Common myeloid progenitor, CD34-positive (primary cell): ENCODE measurements around the gene SLC51B.

Experiments
- CTCF ChIA-PET: fragments of 350-600 bp; sonication (Branson Sonifier 250); formaldehyde crosslinking; loops from one replicate; lab custom pipeline; 2021; ENCODE audit warnings: antibody characterized with exemption; lab: Charles Lee
- POLR2A ChIA-PET: fragments of 350-600 bp; sonication (Branson Sonifier 250); formaldehyde crosslinking; loops from one replicate; lab custom pipeline; 2021; ENCODE audit warnings: antibody characterized with exemption; lab: Charles Lee
- DNase-seq, 3 donors: peaks; one replicate each; pipeline versions ENCODE4 v3.0.0 to v3.0.0-alpha.2; 2013
- H3K27ac ChIP-seq, 2 experiments: 1 replicate in 1 of 2; 2 replicates in 1 of 2; pipeline ENCODE4 v1.7.0; 2013; ENCODE audit warnings: inconsistent platforms in 2 of 2, low read length in 2 of 2, mild to moderate bottlenecking in 2 of 2, low read depth in 1 of 2, moderate library complexity in 1 of 2; ENCODE audit not compliant: severe bottlenecking in 2 of 2, insufficient read depth in 1 of 2, poor library complexity in 1 of 2
- H3K27me3 ChIP-seq, 5 experiments: replicated peaks in 2 of 5; 1 replicate in 3 of 5; 2 replicates in 2 of 5; pipeline versions ENCODE4 v1.6.1 to v1.7.0; 2013; ENCODE audit warnings: low read length in 4 of 5, mild to moderate bottlenecking in 2 of 5, moderate library complexity in 2 of 5, inconsistent platforms in 1 of 5; ENCODE audit not compliant: insufficient read depth in 5 of 5, control insufficient read depth in 4 of 5
- H3K36me3 ChIP-seq, 4 experiments: 1 replicate in 2 of 4; 2 replicates in 2 of 4; pipeline versions ENCODE4 v1.6.1 to v1.7.0; 2013; ENCODE audit warnings: low read length in 3 of 4, control low read depth in 1 of 4, mild to moderate bottlenecking in 1 of 4; ENCODE audit not compliant: control insufficient read depth in 4 of 4, insufficient read depth in 4 of 4
- H3K4me1 ChIP-seq, 4 experiments: 1 replicate in 3 of 4; 2 replicates in 1 of 4; pipeline versions ENCODE4 v1.6.1 to v1.7.1; 2013; ENCODE audit warnings: low read length in 3 of 4, mild to moderate bottlenecking in 3 of 4, control low read depth in 1 of 4, inconsistent platforms in 1 of 4, moderate library complexity in 1 of 4; ENCODE audit not compliant: control insufficient read depth in 4 of 4, insufficient read depth in 4 of 4; ENCODE audit errors: control extremely low read depth in 1 of 4
- H3K4me3 ChIP-seq, 7 experiments: 1 replicate in 4 of 7; 2 replicates in 3 of 7; pipeline versions ENCODE4 v1.5.1 to v1.7.0; 2013; ENCODE audit warnings: mild to moderate bottlenecking in 7 of 7, low read length in 6 of 7, moderate library complexity in 6 of 7, inconsistent platforms in 2 of 7, low read depth in 2 of 7, control low read depth in 1 of 7; ENCODE audit not compliant: insufficient read depth in 4 of 7, control insufficient read depth in 1 of 7; ENCODE audit errors: extremely low read depth in 1 of 7
- H3K9me3 ChIP-seq, 5 experiments: 1 replicate in 4 of 5; 2 replicates in 1 of 5; pipeline versions ENCODE4 v1.6.1 to v1.7.1; 2013; ENCODE audit warnings: low read length in 4 of 5, mild to moderate bottlenecking in 2 of 5, inconsistent platforms in 1 of 5, low read depth in 1 of 5, moderate library complexity in 1 of 5; ENCODE audit not compliant: control insufficient read depth in 4 of 5, insufficient read depth in 2 of 5; ENCODE audit errors: control extremely low read depth in 1 of 5
- WGBS: methylation state at CpG from one replicate; pipeline ENCODE4 v1.1.5; 2013; ENCODE audit not compliant: insufficient coverage; 5-methylcytosine and 5-hydroxymethylcytosine counted together

The SLC51B gene

DNA sequence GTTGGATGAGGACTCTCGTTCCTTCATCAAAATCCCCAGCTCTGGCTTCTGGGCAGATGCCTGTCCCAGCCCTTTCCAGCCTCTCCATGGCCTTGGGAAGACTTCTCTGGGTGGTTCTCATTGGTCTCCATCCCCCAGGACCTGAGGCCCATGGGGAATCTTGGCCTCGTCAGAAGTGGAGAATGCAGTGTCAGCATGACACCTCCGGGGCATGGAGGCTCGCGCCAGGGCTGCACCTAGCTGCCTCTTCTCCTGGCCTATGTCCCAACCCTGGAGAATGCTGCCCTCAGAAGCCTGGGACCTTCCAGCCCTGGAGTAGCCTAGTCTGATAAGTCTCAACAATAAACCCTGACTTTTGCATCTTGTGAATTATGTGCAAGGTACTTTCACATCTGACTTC is 34.4 kb downstream of the SLC51B start:
- Histone ChIP-seq H3K27me3 (peaks cover 0 to 5% (median 0%) of the 10 kb centered on the region in 5 experiments), H3K4me3 (no peak overlapping the region), H3K9me3 (no peaks in the 10 kb centered on the region), H3K27ac (no peak overlapping the region), H3K36me3 (no peaks in the 10 kb centered on the region), H3K4me1 (peaks cover 0 to 34% (median 29%) of the 10 kb centered on the region in 4 experiments)
- CTCF ChIA-PET, result interaction anchor here (0.9 to 17.2 kb wide), 6 partner anchors 12 to 47 kb away, joined by 3 to 282 read pairs (median 30); partner anchors contain the start of gene RASL12
- POLR2A ChIA-PET, result no interaction called here
- 98% methylated on average over 5 of the region's 5 CpGs for WGBS
- no peak for DNase-seq

DNA sequence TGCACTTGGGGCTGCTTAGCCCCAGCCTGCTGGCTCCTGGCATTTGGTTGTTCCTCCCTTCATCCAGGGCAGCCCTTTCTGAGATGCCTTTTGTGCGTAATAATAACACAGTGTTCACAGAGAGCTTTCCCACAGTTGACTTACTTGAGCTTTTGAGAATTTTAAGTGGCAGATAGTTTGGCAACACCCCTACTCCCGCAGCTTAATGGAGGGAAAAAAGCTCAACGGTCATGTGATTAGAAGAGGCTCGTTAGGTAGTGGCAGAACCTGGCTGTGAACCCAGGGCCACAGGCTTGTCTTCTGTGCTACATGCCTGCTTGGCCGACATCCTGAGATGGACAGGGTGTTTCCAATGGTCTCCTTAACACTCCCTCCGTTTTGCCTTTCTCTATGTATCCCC is 36.1 kb downstream of the SLC51B start:
- H3K4me3 ChIP-seq, result no peak overlapping the region
- 86% methylated on average over 5 of the region's 6 CpGs for WGBS
- H3K36me3 ChIP-seq, result no peaks in the 10 kb centered on the region
- ChIA-PET CTCF (interaction anchor here (3.0 to 17.2 kb wide), 3 partner anchors 14 to 47 kb away, joined by 11 to 282 read pairs (median 37); partner anchors contain the start of gene RASL12), POLR2A (interaction anchor here (0.6 kb wide), 1 partner anchor 223 kb away, joined by 3 read pairs; the partner anchor contains the start of gene RNU5B-1)
- no peak overlapping the region for H3K27ac ChIP-seq
- peaks cover 0 to 32% (median 27%) of the 10 kb centered on the region in 4 experiments for H3K4me1 ChIP-seq
- H3K9me3 ChIP-seq, result no peaks in the 10 kb centered on the region
- H3K27me3 ChIP-seq, result peaks cover 0 to 8% (median 0%) of the 10 kb centered on the region in 5 experiments
- no peak for DNase-seq

DNA sequence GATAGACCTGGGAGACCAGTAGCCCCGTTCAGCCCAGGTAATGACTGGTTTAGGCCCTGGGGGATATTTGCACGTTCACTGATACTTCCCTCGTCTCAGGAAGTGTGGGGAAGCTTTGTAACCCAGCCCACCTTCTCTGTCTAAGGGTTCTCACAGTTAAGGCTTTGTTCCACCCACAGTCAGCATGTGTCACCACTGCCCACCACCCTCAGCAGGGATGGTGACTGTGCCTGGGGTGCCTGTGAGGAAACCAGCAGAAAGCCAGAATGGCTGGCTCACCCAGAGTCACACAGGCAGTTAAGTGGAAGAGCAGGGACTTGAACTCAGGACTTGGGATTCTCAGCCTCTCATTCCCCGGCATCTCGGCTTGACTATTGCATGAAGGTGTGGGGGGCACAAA is 36.6 kb downstream of the SLC51B start:
- ChIA-PET CTCF (interaction anchor here (1.0 to 17.2 kb wide), 6 partner anchors 10 to 48 kb away, joined by 3 to 282 read pairs (median 10); partner anchors contain the start of gene RASL12), POLR2A (no interaction called here)
- Histone ChIP-seq H3K9me3 (no peaks in the 10 kb centered on the region), H3K4me3 (no peak overlapping the region), H3K36me3 (no peaks in the 10 kb centered on the region), H3K4me1 (peaks cover 0 to 27% (median 22%) of the 10 kb centered on the region in 4 experiments), H3K27ac (no peak overlapping the region), H3K27me3 (peaks cover 0 to 8% (median 0%) of the 10 kb centered on the region in 5 experiments)
- peak in 1 of 3 donors; percentile 32 for DNase-seq
- WGBS, result 78% methylated on average over 5 of the region's 5 CpGs

DNA sequence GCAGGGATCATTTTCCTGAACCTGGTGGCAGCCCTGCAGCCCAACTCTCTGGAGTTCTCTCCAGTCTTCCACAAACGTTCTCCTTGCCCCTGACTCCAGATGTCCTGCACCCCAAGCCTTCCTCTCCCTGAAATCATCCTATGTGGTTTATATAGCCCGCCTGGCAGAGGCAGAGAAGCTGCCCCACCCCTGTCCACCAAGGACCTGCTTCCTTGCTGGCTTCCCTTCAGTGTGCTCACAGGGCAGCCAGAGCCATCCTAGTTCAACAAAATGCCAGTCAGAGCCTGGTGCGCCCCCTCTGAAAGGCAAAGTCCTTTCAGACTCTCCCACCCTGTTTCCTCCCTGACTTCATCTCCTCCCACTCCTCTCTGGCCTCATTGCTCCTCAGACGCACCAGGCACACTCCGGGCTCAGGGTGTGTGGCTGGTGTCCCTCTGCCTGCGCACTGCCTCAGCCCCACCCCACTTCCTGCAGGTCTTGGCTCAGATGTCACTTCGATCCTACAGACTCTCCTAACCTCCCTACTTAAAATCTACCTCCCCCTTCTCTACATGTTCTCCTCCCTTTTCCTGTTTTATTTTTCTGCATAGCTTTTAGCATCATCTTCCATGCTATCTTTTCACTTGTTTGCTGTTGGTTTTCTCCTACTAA is 37.2 kb downstream of the SLC51B start:
- ChIA-PET POLR2A (no interaction called here), CTCF (interaction anchor here (0.7 to 17.2 kb wide), 8 partner anchors 10 to 49 kb away, joined by 3 to 282 read pairs (median 6); partner anchors contain the start of gene UBAP1L)
- WGBS, result 5% methylated on average over 7 of the region's 7 CpGs
- Histone ChIP-seq H3K4me1 (peaks cover 0 to 25% (median 16%) of the 10 kb centered on the region in 4 experiments), H3K36me3 (no peaks in the 10 kb centered on the region), H3K9me3 (no peaks in the 10 kb centered on the region), H3K4me3 (peak overlapping the region in 1 of 7 experiments; percentile 3), H3K27ac (no peak overlapping the region), H3K27me3 (peaks cover 0 to 8% (median 0%) of the 10 kb centered on the region in 5 experiments)
- peak in 1 of 3 donors; percentile 32 for DNase-seq

DNA sequence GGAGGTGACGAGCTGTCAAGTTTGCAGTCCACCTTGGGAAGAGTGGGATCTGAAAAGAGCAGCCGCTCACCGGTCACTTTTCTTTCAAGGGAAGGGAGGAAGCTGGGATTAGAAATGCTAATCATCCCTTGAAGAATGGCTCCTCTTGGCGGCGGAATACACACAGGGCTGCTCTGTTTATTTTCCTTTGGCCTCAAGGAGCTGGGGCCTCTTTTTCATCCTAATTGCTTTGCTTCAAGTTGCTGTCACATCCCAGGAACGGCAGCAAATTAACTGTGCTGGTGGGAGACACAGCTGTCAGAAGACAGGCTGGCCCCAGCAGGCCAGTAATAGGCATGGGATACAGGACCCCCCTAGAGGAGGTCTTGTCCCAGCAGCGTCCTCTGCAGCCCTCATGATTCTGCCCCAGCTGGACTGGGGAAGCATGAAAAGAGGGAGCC is 38.1 kb downstream of the SLC51B start:
- ChIA-PET POLR2A (no interaction called here), CTCF (interaction anchor here (0.7 to 17.2 kb wide), 9 partner anchors 9 to 49 kb away, joined by 3 to 282 read pairs (median 5); partner anchors contain the start of gene UBAP1L)
- Histone ChIP-seq H3K27ac (no peak overlapping the region), H3K4me1 (peaks cover 0 to 18% (median 10%) of the 10 kb centered on the region in 4 experiments), H3K9me3 (no peaks in the 10 kb centered on the region), H3K4me3 (no peak overlapping the region), H3K36me3 (no peaks in the 10 kb centered on the region), H3K27me3 (peaks cover 0 to 8% (median 0%) of the 10 kb centered on the region in 5 experiments)
- WGBS, result 90% methylated on average over 7 of the region's 7 CpGs
- DNase-seq, result no peak

DNA sequence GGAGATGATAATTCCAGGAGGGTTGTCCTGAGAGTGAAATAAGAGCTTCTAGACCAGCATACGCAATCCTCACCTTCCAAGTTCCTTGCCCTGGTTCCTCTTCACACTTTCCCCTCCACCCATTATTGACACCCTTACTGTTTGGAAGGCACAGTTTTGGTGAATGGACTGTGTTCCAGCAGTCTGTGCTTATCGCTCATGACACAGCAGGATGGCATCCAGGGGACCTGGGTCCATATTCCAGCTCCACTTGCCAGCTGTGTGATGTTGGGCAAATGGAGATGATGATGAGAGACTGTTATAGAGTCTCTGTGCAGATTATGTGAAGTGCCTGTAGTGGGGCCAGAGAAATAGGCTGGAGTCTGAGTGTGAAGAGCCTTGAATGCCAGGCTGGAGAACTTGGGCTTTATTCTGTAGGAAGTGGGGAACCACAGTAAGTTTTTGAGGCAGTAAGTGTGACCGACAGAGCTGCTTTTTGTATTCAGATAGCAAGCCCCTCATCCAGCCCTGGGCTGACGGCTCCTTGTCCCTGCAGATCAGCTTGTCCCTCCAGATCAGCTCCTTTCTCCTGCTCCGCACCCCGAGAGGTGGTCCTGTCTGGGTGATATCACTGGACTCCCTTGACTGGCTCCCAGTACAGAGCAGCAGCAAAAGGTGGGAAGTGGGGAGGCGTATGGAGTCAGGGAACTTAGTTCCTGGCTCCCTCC is 39.5 kb downstream of the SLC51B start:
- ChIA-PET POLR2A (no interaction called here), CTCF (interaction anchor here (0.8 to 17.2 kb wide), 11 partner anchors 8 to 50 kb away, joined by 3 to 282 read pairs (median 5); partner anchors contain the start of gene KBTBD13)
- WGBS, result 77% methylated on average over 3 of the region's 7 CpGs
- H3K36me3 ChIP-seq, result no peaks in the 10 kb centered on the region
- no peak overlapping the region for H3K27ac ChIP-seq
- peaks cover 0 to 4% (median 0%) of the 10 kb centered on the region in 5 experiments for H3K27me3 ChIP-seq
- H3K4me1 ChIP-seq, result peaks cover 0 to 16% (median 10%) of the 10 kb centered on the region in 4 experiments
- no peak for DNase-seq
- no peaks in the 10 kb centered on the region for H3K9me3 ChIP-seq
- H3K4me3 ChIP-seq, result no peak overlapping the region
